ENCODE measurements around the gene SAMD4A.

- TF ChIP-seq CTCF (conservative IDR thresholded peaks at IDR 0.05 in 1 of 2, IDR thresholded peaks at IDR 0.05 in 1 of 2; ENCODE audit: extremely low read depth in 1 of 2, insufficient read depth in 1 of 2, low read depth in 1 of 2, low read length in 2 of 2) (no peak), EZH2 (IDR thresholded peaks at IDR 0.05; ENCODE audit: borderline replicate concordance, low read length) (no peak)
These were observed 117.2 kb downstream of the SAMD4A start for GRCh38 chr14:54683882-54684794.

Measured in mammary epithelial cell (primary cell).